Keratinocyte (primary cell): Measurements from ENCODE around the gene DGKI. TPM values are rescaled to one million over a fixed set of nuclear protein-coding genes. Genes with fewer than 3 reads are reported as not detected.

Experiments used
- DNase-seq: peaks from one replicate; pipeline ENCODE4 v3.0.0-alpha.2; 2011; ENCODE audit warnings: low read depth, missing footprints, low spot score
- FAIRE-seq: peaks from 2 replicates; lab custom pipeline; 2011; peaks lifted over from hg19 to GRCh38; lab: Jason Lieb, UNC
- H2AFZ ChIP-seq: 2 replicates; pipeline ENCODE4 v1.6.0; 2012; ENCODE audit warnings: low read length, control low read depth, inconsistent platforms; ENCODE audit not compliant: control insufficient read depth
- H3K27ac ChIP-seq: 2 replicates; pipeline ENCODE4 v1.5.1; 2011; ENCODE audit warnings: low read length; ENCODE audit not compliant: control insufficient read depth, insufficient read depth
- H3K27me3 ChIP-seq: 3 replicates; pipeline ENCODE4 v1.6.0; 2011; ENCODE audit warnings: low read length; ENCODE audit not compliant: control insufficient read depth, insufficient read depth; ENCODE audit errors: extremely low read depth
- H3K36me3 ChIP-seq, 2 experiments: 2 replicates in 1 of 2; 3 replicates in 1 of 2; pipeline ENCODE4 v1.5.1; 2011; ENCODE audit warnings: low read length in 2 of 2, mild to moderate bottlenecking in 1 of 2; ENCODE audit not compliant: control insufficient read depth in 2 of 2, insufficient read depth in 2 of 2; ENCODE audit errors: extremely low read depth in 1 of 2
- H3K4me1 ChIP-seq: 3 replicates; pipeline ENCODE4 v1.5.1; 2011; ENCODE audit warnings: low read length; ENCODE audit not compliant: control insufficient read depth, insufficient read depth; ENCODE audit errors: extremely low read depth
- H3K4me2 ChIP-seq: 3 replicates; pipeline ENCODE4 v1.6.0; 2011; ENCODE audit warnings: low read depth, low read length; ENCODE audit not compliant: control insufficient read depth, insufficient read depth; ENCODE audit errors: extremely low read depth
- H3K4me3 ChIP-seq, 3 experiments: fragments of 200-600 bp in 1 of 3; sonication (generic) in 1 of 3; 2 replicates in 2 of 3; 3 replicates in 1 of 3; pipeline ENCODE4 v1.5.1; 2011 to 2016; ENCODE audit warnings: low read length in 3 of 3, mild to moderate bottlenecking in 3 of 3, control low read depth in 2 of 3, inconsistent platforms in 1 of 3, low read depth in 1 of 3, mixed read lengths in 1 of 3, mixed run types in 1 of 3, moderate library complexity in 1 of 3; ENCODE audit not compliant: control insufficient read depth in 2 of 3, insufficient read depth in 2 of 3; ENCODE audit errors: extremely low read depth in 1 of 3
- H3K79me2 ChIP-seq: 2 replicates; pipeline ENCODE4 v1.6.0; 2012; ENCODE audit warnings: low read length; ENCODE audit not compliant: control insufficient read depth, insufficient read depth
- H3K9ac ChIP-seq: 3 replicates; pipeline ENCODE4 v1.6.0; 2011; ENCODE audit warnings: low read length; ENCODE audit not compliant: control insufficient read depth, insufficient read depth; ENCODE audit errors: extremely low read depth
- H3K9me1 ChIP-seq: 3 replicates; pipeline ENCODE4 v1.6.0; 2011; ENCODE audit warnings: low read length; ENCODE audit not compliant: control insufficient read depth, insufficient read depth; ENCODE audit errors: extremely low read depth
- H3K9me3 ChIP-seq: 2 replicates; pipeline ENCODE4 v1.5.1; 2012; ENCODE audit warnings: low read depth, low read length; ENCODE audit not compliant: control insufficient read depth
- H4K20me1 ChIP-seq: 3 replicates; pipeline ENCODE4 v1.6.0; 2011; ENCODE audit warnings: low read length; ENCODE audit not compliant: control insufficient read depth, insufficient read depth; ENCODE audit errors: extremely low read depth
- CTCF ChIP-seq, 3 experiments: IDR thresholded peaks in 1 of 3; conservative IDR thresholded peaks in 1 of 3; optimal IDR thresholded peaks in 1 of 3; 2 replicates in 2 of 3; 3 replicates in 1 of 3; pipeline versions ENCODE3 to v1.5.1; 2011; ENCODE audit warnings: low read length in 3 of 3, mild to moderate bottlenecking in 3 of 3, moderate library complexity in 2 of 3, control low read depth in 1 of 3, inconsistent platforms in 1 of 3; ENCODE audit not compliant: insufficient read depth in 2 of 3; ENCODE audit errors: extremely low read depth in 1 of 3
- EZH2 ChIP-seq: IDR thresholded peaks from one replicate; pipeline ENCODE4 v1.6.1; 2012; ENCODE audit warnings: inconsistent platforms, mild to moderate bottlenecking, low read length, moderate library complexity
- dilution Hi-C: fragments of 300-500 bp; cut with MboI; formaldehyde crosslinking; loops from one replicate; pipeline ENCODE4 v1.7.0; 2020; ENCODE audit warnings: low sequenced_read_pairs; ENCODE audit not compliant: extremely low pct_ligation_motif_present
- polyA plus RNA-seq, 5 experiments: library from polyadenylated mRNA; depleted of rRNA in 3 of 5; stranded (reverse) in 3 of 5; stranded (forward) in 1 of 5; unstranded in 1 of 5; fragments of >200 nt; gene quantifications; 1 replicate in 1 of 5; 2 replicates in 3 of 5; 3 replicates in 1 of 5; pipeline versions ENCODE4 v1.2.1 to v1.2.3, GENCODE V29; 2011 to 2012; ENCODE audit warnings: missing spikeins in 2 of 5, low read depth in 1 of 5, low replicate concordance in 1 of 5

DGKI gene
- polyA plus RNA-seq, 1 donor (not counting 4 experiments of a cell fraction or from before 2014, with no cell fraction given): 0.14 TPM

DNA sequence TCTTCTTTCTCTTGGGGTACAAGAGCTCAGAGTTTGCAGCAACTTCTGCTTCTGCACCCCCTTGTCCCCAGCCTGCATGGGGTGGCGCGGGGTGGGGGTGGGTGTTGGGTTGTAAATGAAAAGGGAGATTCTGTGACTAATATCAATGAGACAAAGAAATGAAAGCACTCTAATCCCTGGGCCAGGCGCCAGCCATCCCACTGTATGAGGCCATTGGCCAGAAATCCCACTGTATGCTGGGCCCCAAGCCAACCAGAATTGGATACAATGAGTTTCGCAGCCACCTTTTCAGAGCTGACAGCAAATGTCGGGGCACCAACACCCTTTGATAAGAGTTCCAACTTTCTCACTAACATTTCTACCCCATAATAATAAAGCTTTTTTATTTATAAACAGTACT lies 492.4 kb downstream of the DGKI start:
- Histone ChIP-seq H3K9ac (no peak overlapping the region), H3K9me1 (no peaks in the 10 kb centered on the region), H3K27ac (no peak overlapping the region), H3K4me3 (no peak overlapping the region), H3K27me3 (no peaks in the 10 kb centered on the region), H3K9me3 (no peaks in the 10 kb centered on the region), H2AFZ (no peak overlapping the region), H3K36me3 (no peaks in the 10 kb centered on the region), H3K79me2 (no peaks in the 10 kb centered on the region), H4K20me1 (no peaks in the 10 kb centered on the region), H3K4me1 (no peaks in the 10 kb centered on the region), H3K4me2 (no peak overlapping the region)
- no peak for FAIRE-seq
- no peak for DNase-seq
- dilution Hi-C loops: no loop called here
- TF ChIP-seq EZH2 (no peak), CTCF (optimal IDR thresholded peaks at IDR 0.05 in 1 of 3, IDR thresholded peaks at IDR 0.05 in 1 of 3, conservative IDR thresholded peaks at IDR 0.05 in 1 of 3; ENCODE audit: extremely low read depth in 1 of 3, insufficient read depth in 2 of 3, low read length in 3 of 3) (no peak)

GRCh38 chr7:137351941-137352340 lies 494.8 kb downstream of the DGKI start:
- H3K4me3 ChIP-seq: no peak overlapping the region
- H3K36me3 ChIP-seq: no peaks in the 10 kb centered on the region
- no peaks in the 10 kb centered on the region for H3K9me3 ChIP-seq
- H3K4me2 ChIP-seq: no peak overlapping the region
- H3K27ac ChIP-seq: no peak overlapping the region
- no peak for DNase-seq
- H3K9ac ChIP-seq: no peak overlapping the region
- FAIRE-seq: no peak
- no peaks in the 10 kb centered on the region for H3K9me1 ChIP-seq
- TF ChIP-seq EZH2 (no peak), CTCF (optimal IDR thresholded peaks at IDR 0.05 in 1 of 3, IDR thresholded peaks at IDR 0.05 in 1 of 3, conservative IDR thresholded peaks at IDR 0.05 in 1 of 3; ENCODE audit: extremely low read depth in 1 of 3, insufficient read depth in 2 of 3, low read length in 3 of 3) (no peak)
- H3K79me2 ChIP-seq: no peaks in the 10 kb centered on the region
- dilution Hi-C loops: no loop called here
- H2AFZ ChIP-seq: no peak overlapping the region
- H4K20me1 ChIP-seq: no peaks in the 10 kb centered on the region
- no peaks in the 10 kb centered on the region for H3K27me3 ChIP-seq
- H3K4me1 ChIP-seq: no peaks in the 10 kb centered on the region
